ENCODE measurements around the gene LMNB1.

DNA sequence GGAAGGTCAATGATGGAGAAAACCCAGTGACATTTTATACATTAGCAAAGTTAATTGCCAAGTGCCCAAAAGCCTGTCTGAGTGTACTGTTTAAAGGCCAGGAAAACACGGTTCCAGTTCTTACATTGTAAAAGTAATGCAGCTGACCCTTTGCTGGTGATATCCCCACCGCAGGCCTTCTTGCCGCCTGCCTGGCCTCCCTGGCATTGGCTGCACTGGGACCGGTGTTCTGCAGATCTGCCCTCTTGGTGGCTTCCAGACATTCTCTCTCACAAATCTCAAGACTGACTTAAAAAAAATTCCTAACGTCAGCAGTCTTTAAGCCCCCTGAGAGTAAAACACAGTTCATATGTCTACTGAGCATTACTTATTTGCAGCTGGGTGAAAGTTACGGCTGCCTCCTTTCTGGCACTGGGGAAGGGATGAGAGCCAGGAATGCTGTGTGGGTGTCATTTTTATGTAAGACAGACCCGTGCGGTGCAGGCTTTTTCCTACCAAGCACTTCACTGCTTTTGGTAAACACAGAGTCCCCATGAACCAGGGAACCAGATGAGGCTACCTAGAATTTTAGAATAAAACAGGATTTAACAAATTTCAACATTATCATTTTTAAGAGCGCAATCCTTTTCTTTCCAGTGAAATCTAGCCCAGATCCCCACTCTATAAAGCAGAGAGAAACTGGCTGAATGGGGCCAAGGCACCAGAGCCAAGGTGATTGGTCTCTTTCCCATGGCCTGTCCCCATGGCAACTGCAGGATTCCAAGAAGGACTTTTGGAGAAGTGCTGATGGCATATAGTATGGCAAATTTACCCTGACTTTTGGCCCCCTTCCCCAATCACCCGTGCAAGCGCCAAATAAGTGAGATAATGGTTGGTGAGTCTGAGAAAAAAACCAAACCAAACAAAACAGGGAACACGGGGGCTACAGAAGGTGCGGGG is 80.8 kb downstream of the LMNB1 start:
- TF ChIP-seq, protein P1, sequence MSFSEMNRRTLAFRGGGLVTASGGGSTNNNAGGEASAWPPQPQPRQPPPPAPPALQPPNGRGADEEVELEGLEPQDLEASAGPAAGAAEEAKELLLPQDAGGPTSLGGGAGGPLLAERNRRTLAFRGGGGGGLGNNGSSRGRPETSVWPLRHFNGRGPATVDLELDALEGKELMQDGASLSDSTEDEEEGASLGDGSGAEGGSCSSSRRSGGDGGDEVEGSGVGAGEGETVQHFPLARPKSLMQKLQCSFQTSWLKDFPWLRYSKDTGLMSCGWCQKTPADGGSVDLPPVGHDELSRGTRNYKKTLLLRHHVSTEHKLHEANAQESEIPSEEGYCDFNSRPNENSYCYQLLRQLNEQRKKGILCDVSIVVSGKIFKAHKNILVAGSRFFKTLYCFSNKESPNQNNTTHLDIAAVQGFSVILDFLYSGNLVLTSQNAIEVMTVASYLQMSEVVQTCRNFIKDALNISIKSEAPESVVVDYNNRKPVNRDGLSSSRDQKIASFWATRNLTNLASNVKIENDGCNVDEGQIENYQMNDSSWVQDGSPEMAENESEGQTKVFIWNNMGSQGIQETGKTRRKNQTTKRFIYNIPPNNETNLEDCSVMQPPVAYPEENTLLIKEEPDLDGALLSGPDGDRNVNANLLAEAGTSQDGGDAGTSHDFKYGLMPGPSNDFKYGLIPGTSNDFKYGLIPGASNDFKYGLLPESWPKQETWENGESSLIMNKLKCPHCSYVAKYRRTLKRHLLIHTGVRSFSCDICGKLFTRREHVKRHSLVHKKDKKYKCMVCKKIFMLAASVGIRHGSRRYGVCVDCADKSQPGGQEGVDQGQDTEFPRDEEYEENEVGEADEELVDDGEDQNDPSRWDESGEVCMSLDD (tag by site-specific recombination; IDR thresholded peaks at IDR 0.05), result no peak
- TF ChIP-seq, protein P2, sequence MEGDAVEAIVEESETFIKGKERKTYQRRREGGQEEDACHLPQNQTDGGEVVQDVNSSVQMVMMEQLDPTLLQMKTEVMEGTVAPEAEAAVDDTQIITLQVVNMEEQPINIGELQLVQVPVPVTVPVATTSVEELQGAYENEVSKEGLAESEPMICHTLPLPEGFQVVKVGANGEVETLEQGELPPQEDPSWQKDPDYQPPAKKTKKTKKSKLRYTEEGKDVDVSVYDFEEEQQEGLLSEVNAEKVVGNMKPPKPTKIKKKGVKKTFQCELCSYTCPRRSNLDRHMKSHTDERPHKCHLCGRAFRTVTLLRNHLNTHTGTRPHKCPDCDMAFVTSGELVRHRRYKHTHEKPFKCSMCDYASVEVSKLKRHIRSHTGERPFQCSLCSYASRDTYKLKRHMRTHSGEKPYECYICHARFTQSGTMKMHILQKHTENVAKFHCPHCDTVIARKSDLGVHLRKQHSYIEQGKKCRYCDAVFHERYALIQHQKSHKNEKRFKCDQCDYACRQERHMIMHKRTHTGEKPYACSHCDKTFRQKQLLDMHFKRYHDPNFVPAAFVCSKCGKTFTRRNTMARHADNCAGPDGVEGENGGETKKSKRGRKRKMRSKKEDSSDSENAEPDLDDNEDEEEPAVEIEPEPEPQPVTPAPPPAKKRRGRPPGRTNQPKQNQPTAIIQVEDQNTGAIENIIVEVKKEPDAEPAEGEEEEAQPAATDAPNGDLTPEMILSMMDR (tag by site-specific recombination; IDR thresholded peaks at IDR 0.05), result no peak
- TF ChIP-seq, protein P3, sequence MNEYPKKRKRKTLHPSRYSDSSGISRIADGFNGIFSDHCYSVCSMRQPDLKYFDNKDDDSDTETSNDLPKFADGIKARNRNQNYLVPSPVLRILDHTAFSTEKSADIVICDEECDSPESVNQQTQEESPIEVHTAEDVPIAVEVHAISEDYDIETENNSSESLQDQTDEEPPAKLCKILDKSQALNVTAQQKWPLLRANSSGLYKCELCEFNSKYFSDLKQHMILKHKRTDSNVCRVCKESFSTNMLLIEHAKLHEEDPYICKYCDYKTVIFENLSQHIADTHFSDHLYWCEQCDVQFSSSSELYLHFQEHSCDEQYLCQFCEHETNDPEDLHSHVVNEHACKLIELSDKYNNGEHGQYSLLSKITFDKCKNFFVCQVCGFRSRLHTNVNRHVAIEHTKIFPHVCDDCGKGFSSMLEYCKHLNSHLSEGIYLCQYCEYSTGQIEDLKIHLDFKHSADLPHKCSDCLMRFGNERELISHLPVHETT (tag by site-specific recombination; IDR thresholded peaks at IDR 0.05), result no peak
- TF ChIP-seq YY1 (tag by site-specific recombination; IDR thresholded peaks at IDR 0.05) (no peak), WT1 (tag by site-specific recombination; IDR thresholded peaks at IDR 0.05) (no peak), ZNF530 (tag by site-specific recombination; IDR thresholded peaks at IDR 0.05; ENCODE audit: low read depth) (no peak), KLF16 (tag by site-specific recombination; IDR thresholded peaks at IDR 0.05) (no peak), ZSCAN30 (tag by site-specific recombination; IDR thresholded peaks at IDR 0.05) (no peak)
